Ishikawa (cell line): ENCODE measurements around the gene CYP4F22.

Source experiments
- CEBPB ChIP-seq: IDR thresholded peaks from 2 replicates; pipeline ENCODE4 v1.6.1; 2012
- CREB1 ChIP-seq: IDR thresholded peaks from 2 replicates; pipeline ENCODE4 v1.6.1; 2012; ENCODE audit warnings: low read depth
- EGR1 ChIP-seq: IDR thresholded peaks from 2 replicates; pipeline ENCODE4 v1.6.1; 2012
- EP300 ChIP-seq: IDR thresholded peaks from 2 replicates; pipeline ENCODE4 v1.6.1; 2012; ENCODE audit warnings: borderline replicate concordance
- FOXM1 ChIP-seq: IDR thresholded peaks from 2 replicates; pipeline ENCODE4 v1.6.1; 2012; ENCODE audit warnings: low read depth, borderline replicate concordance
- NFIC ChIP-seq: IDR thresholded peaks from 2 replicates; pipeline ENCODE4 v1.6.1; 2012
- RAD21 ChIP-seq: IDR thresholded peaks from 2 replicates; pipeline ENCODE4 v1.6.1; 2012; ENCODE audit warnings: low read depth
- TAF1 ChIP-seq: IDR thresholded peaks from 2 replicates; pipeline ENCODE4 v1.6.1; 2012; ENCODE audit warnings: low read depth, mild to moderate bottlenecking
- TCF12 ChIP-seq: IDR thresholded peaks from 2 replicates; pipeline ENCODE4 v1.6.1; 2012; ENCODE audit warnings: low read depth
- TEAD4 ChIP-seq: IDR thresholded peaks from 2 replicates; pipeline ENCODE4 v1.6.1; 2012
- YY1 ChIP-seq: IDR thresholded peaks from 2 replicates; pipeline ENCODE4 v1.6.1; 2012; ENCODE audit warnings: low read depth
- ZBTB7A ChIP-seq: IDR thresholded peaks from 2 replicates; pipeline ENCODE4 v1.6.1; 2012; ENCODE audit warnings: low read depth
- TF ChIP-seq, protein P1 (sequence below): IDR thresholded peaks from 2 replicates; pipeline ENCODE4 v1.6.1; 2012
- TF ChIP-seq, protein P2 (sequence below): IDR thresholded peaks from 2 replicates; pipeline ENCODE4 v1.6.1; 2012
- TF ChIP-seq, protein P3 (sequence below): IDR thresholded peaks from 2 replicates; pipeline ENCODE4 v1.6.1; 2012; ENCODE audit warnings: low read depth, mild to moderate bottlenecking

CYP4F22 gene

DNA sequence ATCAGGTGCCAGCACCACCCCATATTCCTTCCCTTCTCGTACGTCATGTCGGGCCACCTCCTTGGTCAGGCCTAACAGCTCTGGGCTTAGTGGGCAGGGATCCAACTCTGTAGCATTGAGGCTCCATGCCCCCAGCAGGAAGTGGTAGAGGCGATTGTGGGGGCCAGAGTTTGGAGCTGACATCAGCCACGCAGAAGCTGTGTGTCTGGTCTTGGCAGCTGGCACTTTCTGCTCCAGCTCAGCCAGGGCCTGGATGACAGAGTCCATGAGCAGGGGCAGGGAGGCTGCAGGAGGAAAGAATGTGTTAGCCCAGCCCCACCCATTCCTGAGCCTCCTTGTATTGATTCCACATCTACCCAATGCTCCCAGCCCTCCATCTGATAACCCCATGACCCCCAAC lies 32.0 kb upstream of the CYP4F22 start:
- TF ChIP-seq EGR1 (no peak), FOXM1 (no peak), TCF12 (no peak)
- TF ChIP-seq, protein P1, sequence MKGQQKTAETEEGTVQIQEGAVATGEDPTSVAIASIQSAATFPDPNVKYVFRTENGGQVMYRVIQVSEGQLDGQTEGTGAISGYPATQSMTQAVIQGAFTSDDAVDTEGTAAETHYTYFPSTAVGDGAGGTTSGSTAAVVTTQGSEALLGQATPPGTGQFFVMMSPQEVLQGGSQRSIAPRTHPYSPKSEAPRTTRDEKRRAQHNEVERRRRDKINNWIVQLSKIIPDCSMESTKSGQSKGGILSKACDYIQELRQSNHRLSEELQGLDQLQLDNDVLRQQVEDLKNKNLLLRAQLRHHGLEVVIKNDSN: no peak

DNA sequence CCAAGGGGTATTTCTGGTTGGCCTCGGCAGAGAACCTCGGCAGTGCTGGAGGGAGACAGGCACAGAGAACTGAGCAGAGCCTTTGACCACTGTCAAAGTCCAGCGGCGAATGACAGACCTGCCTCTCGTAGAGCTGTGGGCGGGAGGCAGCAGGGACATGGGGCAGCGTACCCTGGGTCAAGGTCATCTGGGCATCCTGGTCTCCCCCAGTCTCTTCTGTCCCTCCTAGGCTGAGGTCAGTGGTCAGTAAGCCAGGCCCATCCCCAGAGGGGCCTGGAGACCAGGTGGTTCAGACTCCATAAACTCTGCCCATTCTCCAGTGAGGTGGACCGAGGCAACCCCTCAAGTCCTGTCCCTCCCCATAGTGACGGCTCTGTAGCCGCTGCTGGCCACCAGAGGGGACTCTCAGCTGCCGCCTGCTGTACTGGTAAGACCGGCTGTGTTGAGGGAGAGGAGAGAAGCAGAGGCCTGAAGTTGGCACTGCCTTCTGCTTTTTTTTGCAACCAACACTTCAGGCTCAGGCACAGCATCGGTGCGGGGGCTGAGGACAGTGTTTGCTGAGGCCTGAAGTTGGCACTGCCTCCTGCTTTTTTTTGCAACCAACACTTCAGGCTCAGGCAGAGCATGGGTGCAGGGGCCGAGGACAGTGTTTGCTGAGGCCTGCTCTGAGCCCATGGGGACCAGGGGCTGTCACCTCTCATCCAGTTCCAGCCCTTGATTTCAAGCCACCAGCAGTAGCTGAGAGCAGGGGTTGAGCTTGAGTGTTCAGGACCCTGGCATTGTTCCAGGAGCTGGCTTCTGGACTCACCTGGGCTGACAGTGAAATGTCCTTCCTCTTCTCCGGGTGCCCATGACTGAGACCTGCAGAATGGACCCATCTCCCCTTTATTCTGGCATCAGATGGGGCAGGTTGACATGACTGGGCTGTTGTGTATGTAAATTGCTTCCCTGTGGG lies 28.7 kb upstream of the CYP4F22 start, which contains the start of gene PGLYRP2:
Gene PGLYRP2, minus strand, starts transcription at position 111 of the 955 bp plus-strand sequence. CDS start 130 bp downstream, outside the sequence.
- TF ChIP-seq RAD21 (peak; percentile 45; the same call in 1 of the 2 replicates), ZBTB7A (no peak)

DNA sequence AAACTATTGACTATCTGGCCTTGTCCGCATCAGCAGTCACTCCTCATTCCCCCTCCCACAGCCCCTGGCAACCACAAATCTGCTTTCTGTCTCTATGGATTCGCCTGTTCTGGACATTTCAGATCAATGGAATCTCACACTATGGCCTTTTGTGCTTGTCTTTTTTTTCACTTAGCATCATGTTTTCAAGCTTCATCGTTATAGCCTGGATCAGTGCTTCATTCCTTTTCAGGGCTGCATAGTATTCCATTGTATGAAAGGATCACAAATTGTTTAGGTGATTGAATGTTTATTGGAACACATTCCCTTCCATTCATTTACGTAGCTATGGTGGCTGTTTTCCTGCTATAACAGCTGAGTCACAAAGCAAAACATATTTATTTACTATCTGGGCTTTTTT lies 21.3 kb upstream of the CYP4F22 start:
- TF ChIP-seq RAD21: no peak
- TF ChIP-seq EP300: no peak
- TF ChIP-seq TEAD4: no peak
- TF ChIP-seq, protein P2, sequence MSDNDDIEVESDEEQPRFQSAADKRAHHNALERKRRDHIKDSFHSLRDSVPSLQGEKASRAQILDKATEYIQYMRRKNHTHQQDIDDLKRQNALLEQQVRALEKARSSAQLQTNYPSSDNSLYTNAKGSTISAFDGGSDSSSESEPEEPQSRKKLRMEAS: no peak

DNA sequence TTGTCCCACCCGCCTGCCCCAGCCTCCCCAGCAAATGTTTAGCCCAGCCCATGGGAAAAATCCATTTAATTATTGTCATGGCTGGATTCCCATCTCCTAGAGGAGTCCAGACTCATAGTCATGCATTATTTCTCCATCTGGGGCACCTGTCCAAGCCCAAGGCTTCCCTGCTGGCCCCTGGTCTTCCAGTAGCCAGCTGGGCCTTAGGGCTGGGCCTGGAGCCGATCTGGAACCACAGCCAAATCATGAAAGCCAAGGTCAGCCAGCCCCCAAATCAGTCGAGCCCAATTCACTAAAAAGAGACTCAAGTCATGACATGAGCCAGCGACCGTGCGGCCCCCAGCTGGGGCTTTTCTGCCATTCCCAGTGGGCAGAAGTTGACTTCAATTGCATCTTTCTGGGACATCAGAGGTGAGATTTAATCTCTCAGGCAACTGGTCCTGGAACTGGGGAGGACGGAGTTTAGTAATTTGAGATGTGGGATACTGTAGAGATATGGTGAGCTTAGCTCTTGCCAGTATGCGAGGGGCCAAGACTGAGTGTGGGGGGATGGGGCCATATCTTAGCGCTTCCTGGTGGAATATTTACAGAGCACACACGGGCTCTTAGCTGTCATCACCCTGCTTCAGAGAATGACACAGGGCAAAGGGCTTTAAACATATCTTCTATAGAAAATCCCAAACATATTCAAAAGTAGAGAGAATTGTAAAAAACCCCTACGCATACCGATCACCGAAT lies 19.7 kb upstream of the CYP4F22 start:
- TF ChIP-seq YY1 (no peak), TAF1 (no peak), RAD21 (no peak), EGR1 (no peak), EP300 (no peak), CEBPB (no peak), ZBTB7A (no peak), TEAD4 (no peak), TCF12 (no peak), FOXM1 (no peak), NFIC (no peak)
- TF ChIP-seq, protein P2: no peak
- TF ChIP-seq, protein P3, sequence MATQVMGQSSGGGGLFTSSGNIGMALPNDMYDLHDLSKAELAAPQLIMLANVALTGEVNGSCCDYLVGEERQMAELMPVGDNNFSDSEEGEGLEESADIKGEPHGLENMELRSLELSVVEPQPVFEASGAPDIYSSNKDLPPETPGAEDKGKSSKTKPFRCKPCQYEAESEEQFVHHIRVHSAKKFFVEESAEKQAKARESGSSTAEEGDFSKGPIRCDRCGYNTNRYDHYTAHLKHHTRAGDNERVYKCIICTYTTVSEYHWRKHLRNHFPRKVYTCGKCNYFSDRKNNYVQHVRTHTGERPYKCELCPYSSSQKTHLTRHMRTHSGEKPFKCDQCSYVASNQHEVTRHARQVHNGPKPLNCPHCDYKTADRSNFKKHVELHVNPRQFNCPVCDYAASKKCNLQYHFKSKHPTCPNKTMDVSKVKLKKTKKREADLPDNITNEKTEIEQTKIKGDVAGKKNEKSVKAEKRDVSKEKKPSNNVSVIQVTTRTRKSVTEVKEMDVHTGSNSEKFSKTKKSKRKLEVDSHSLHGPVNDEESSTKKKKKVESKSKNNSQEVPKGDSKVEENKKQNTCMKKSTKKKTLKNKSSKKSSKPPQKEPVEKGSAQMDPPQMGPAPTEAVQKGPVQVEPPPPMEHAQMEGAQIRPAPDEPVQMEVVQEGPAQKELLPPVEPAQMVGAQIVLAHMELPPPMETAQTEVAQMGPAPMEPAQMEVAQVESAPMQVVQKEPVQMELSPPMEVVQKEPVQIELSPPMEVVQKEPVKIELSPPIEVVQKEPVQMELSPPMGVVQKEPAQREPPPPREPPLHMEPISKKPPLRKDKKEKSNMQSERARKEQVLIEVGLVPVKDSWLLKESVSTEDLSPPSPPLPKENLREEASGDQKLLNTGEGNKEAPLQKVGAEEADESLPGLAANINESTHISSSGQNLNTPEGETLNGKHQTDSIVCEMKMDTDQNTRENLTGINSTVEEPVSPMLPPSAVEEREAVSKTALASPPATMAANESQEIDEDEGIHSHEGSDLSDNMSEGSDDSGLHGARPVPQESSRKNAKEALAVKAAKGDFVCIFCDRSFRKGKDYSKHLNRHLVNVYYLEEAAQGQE: no peak
- TF ChIP-seq, protein P1: no peak

DNA sequence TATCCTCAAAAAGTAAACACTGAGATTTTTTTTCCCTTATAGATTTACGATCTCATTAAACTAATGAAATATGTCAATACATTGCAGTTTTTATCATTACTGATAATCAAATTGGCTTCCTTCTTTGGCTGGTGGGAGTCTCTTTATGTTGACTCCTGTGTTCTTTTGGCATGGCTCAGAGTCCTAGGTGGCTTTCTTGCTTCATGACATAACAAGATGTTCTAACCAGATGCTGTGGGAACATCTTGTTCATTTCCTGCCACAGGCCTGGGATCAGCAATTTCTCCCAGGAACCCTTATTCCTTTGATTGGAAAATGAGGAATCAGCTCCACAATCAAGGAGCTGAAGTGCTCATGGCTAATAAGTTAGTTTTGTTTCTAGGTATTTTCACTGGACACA lies 13.2 kb upstream of the CYP4F22 start:
- no peak for TF ChIP-seq YY1
- TF ChIP-seq EGR1: no peak
- TF ChIP-seq, protein P3: no peak
- TF ChIP-seq, protein P2: no peak
- TF ChIP-seq TCF12: no peak
- no peak for TF ChIP-seq RAD21
- no peak for TF ChIP-seq TAF1
- TF ChIP-seq CEBPB: no peak
- no peak for TF ChIP-seq ZBTB7A
- no peak for TF ChIP-seq FOXM1
- TF ChIP-seq EP300: no peak
- TF ChIP-seq, protein P1: no peak
- TF ChIP-seq CREB1: no peak
- TF ChIP-seq TEAD4: no peak
- TF ChIP-seq NFIC: no peak
